Muscle of leg (tissue), 11 donors: Measurements from ENCODE around the gene LRSAM1. TPM values are rescaled to one million over a fixed set of nuclear protein-coding genes. Genes with fewer than 3 reads are reported as not detected.

Experiments used
- DNase-seq: peaks from one replicate; pipeline ENCODE4 v3.0.0; 2013
- H3K27ac ChIP-seq: one replicate; pipeline ENCODE4 v1.5.1; 2013; ENCODE audit warnings: mild to moderate bottlenecking, low read length, control low read depth
- H3K27me3 ChIP-seq: one replicate; pipeline ENCODE4 v1.6.1; 2013; ENCODE audit warnings: low read length; ENCODE audit not compliant: control insufficient read depth, insufficient read depth
- H3K36me3 ChIP-seq: one replicate; pipeline ENCODE4 v1.6.1; 2013; ENCODE audit warnings: low read length; ENCODE audit not compliant: control insufficient read depth, insufficient read depth
- H3K4me1 ChIP-seq: one replicate; pipeline ENCODE4 v1.6.1; 2013; ENCODE audit warnings: low read length; ENCODE audit not compliant: control insufficient read depth, insufficient read depth
- H3K4me3 ChIP-seq: one replicate; pipeline ENCODE4 v1.5.1; 2013; ENCODE audit warnings: low read length, control low read depth
- H3K9me3 ChIP-seq: replicated peaks from 2 replicates; pipeline ENCODE4 v1.6.1; 2013; ENCODE audit warnings: low read depth, low read length; ENCODE audit not compliant: control insufficient read depth
- WGBS: methylation state at CpG from one replicate; pipeline ENCODE4 v1.1.5; 2013; ENCODE audit warnings: missing lambda C conversion rate; ENCODE audit not compliant: insufficient coverage; 5-methylcytosine and 5-hydroxymethylcytosine counted together
- polyA plus RNA-seq, 8 donors: library from polyadenylated mRNA; unstranded; fragments of 120-200 nt; gene quantifications; one replicate each; pipeline versions ENCODE4 v1.2.1 to v1.2.3, GENCODE V29; 2013; ENCODE audit warnings: inconsistent platforms in 1 of 8, low replicate concordance in 1 of 8; ENCODE audit not compliant: insufficient read length in 8 of 8, insufficient read depth in 1 of 8
- total RNA-seq: library from RNA; stranded (reverse); fragments of 120-200 nt; gene quantifications from one replicate; pipeline ENCODE4 v1.2.4, GENCODE V29; 2013

LRSAM1 gene
- total and polyA plus RNA-seq, 9 donors = 5.8 to 13.7 (median 11.4) TPM

- no peaks in the 10 kb centered on the region for H3K27me3 ChIP-seq
- 73% methylated on average over 3 of the region's 4 CpGs for WGBS
- peaks cover 3% of the 10 kb centered on the region for H3K36me3 ChIP-seq
- H3K4me1 ChIP-seq = peaks cover 15% of the 10 kb centered on the region
- DNase-seq = no peak
- no peaks in the 10 kb centered on the region for H3K9me3 ChIP-seq
- no peak overlapping the region for H3K27ac ChIP-seq
- H3K4me3 ChIP-seq = no peak overlapping the region
These were observed 36.2 kb upstream of the LRSAM1 start for GRCh38 chr9:127415141-127415540.

- Histone ChIP-seq H3K4me3 (no peak overlapping the region), H3K27me3 (no peaks in the 10 kb centered on the region), H3K4me1 (peaks cover 15% of the 10 kb centered on the region), H3K9me3 (no peaks in the 10 kb centered on the region), H3K27ac (no peak overlapping the region), H3K36me3 (peaks cover 3% of the 10 kb centered on the region)
- no peak for DNase-seq
- WGBS = no CpG with 5 or more reads among the region's 1 CpG
These were observed 35.7 kb upstream of the LRSAM1 start for GRCh38 chr9:127415657-127416056.

GRCh38 chr9:127417131-127418036, 33.9 kb upstream of the LRSAM1 start:
- H3K9me3 ChIP-seq = no peaks in the 10 kb centered on the region
- no peak overlapping the region for H3K4me3 ChIP-seq
- WGBS = 59% methylated on average over 7 of the region's 15 CpGs
- H3K27ac ChIP-seq = no peak overlapping the region
- H3K36me3 ChIP-seq = peaks cover 3% of the 10 kb centered on the region
- no peak for DNase-seq
- H3K4me1 ChIP-seq = peaks cover 18% of the 10 kb centered on the region
- no peaks in the 10 kb centered on the region for H3K27me3 ChIP-seq

GRCh38 chr9:127418037-127418471, 33.3 kb upstream of the LRSAM1 start:
- no peak overlapping the region for H3K4me3 ChIP-seq
- H3K36me3 ChIP-seq = peaks cover 3% of the 10 kb centered on the region
- peaks cover 24% of the 10 kb centered on the region for H3K4me1 ChIP-seq
- 50% methylated on average over 8 of the region's 12 CpGs for WGBS
- no peaks in the 10 kb centered on the region for H3K9me3 ChIP-seq
- no peak overlapping the region for H3K27ac ChIP-seq
- H3K27me3 ChIP-seq = no peaks in the 10 kb centered on the region
- no peak for DNase-seq

GRCh38 chr9:127419348-127419747, 32.0 kb upstream of the LRSAM1 start:
- 73% methylated on average over 3 of the region's 6 CpGs for WGBS
- H3K27ac ChIP-seq = no peak overlapping the region

GRCh38 chr9:127421057-127421456, 30.3 kb upstream of the LRSAM1 start:
- H3K27me3 ChIP-seq = no peaks in the 10 kb centered on the region
- no peak overlapping the region for H3K4me3 ChIP-seq
- H3K36me3 ChIP-seq = peaks cover 3% of the 10 kb centered on the region
- H3K9me3 ChIP-seq = no peaks in the 10 kb centered on the region
- H3K4me1 ChIP-seq = peaks cover 36% of the 10 kb centered on the region
- WGBS = 82% methylated on average over 5 of the region's 7 CpGs
- H3K27ac ChIP-seq = no peak overlapping the region
- DNase-seq = no peak

More at GRCh38 chr9:127419348-127419747, 32.0 kb upstream of the LRSAM1 start:
- Histone ChIP-seq H3K4me1 (peaks cover 27% of the 10 kb centered on the region), H3K36me3 (peaks cover 3% of the 10 kb centered on the region), H3K27me3 (no peaks in the 10 kb centered on the region), H3K9me3 (no peaks in the 10 kb centered on the region), H3K4me3 (no peak overlapping the region)
- no peak for DNase-seq

- no peaks in the 10 kb centered on the region for H3K9me3 ChIP-seq
- H3K4me1 ChIP-seq = peaks cover 33% of the 10 kb centered on the region
- no peak for DNase-seq
- 83% methylated on average over 7 of the region's 10 CpGs for WGBS
- H3K36me3 ChIP-seq = peaks cover 3% of the 10 kb centered on the region
- no peak overlapping the region for H3K4me3 ChIP-seq
- no peaks in the 10 kb centered on the region for H3K27me3 ChIP-seq
- no peak overlapping the region for H3K27ac ChIP-seq
These were observed 29.1 kb upstream of the LRSAM1 start for GRCh38 chr9:127422133-127422782.

- Histone ChIP-seq H3K27me3 (no peaks in the 10 kb centered on the region), H3K4me3 (peak overlapping the region; percentile 96), H3K27ac (no peak overlapping the region), H3K9me3 (no peaks in the 10 kb centered on the region), H3K4me1 (peaks cover 28% of the 10 kb centered on the region), H3K36me3 (peaks cover 3% of the 10 kb centered on the region)
- no peak for DNase-seq
- 44% methylated on average over 4 of the region's 6 CpGs for WGBS
These were observed 28.5 kb upstream of the LRSAM1 start for GRCh38 chr9:127422787-127423186.

- no peak for DNase-seq
- Histone ChIP-seq H3K36me3 (peaks cover 3% of the 10 kb centered on the region), H3K4me3 (peak overlapping the region; percentile 96), H3K27me3 (no peaks in the 10 kb centered on the region), H3K27ac (peak overlapping the region; percentile 94), H3K9me3 (no peaks in the 10 kb centered on the region), H3K4me1 (peaks cover 22% of the 10 kb centered on the region)
- WGBS = 0% methylated on average over 4 of the region's 9 CpGs
These were observed 27.8 kb upstream of the LRSAM1 start for GRCh38 chr9:127423476-127423933.
